HG03066 (cell line): Measurements from ENCODE around the gene LMBR1L.
"Not testable (repeated sequence)": the region's sequence is repeated elsewhere in the genome, so short reads cannot be mapped to it uniquely, and the experiment has no call there.

Source experiments
- ATAC-seq: cut with Tn5 transposase; IDR thresholded peaks from one replicate; pipeline ENCODE4 v1.9.1; 2021; ENCODE audit warnings: low read depth; ENCODE audit not compliant: unreplicated experiment

Gene LMBR1L, protein sequence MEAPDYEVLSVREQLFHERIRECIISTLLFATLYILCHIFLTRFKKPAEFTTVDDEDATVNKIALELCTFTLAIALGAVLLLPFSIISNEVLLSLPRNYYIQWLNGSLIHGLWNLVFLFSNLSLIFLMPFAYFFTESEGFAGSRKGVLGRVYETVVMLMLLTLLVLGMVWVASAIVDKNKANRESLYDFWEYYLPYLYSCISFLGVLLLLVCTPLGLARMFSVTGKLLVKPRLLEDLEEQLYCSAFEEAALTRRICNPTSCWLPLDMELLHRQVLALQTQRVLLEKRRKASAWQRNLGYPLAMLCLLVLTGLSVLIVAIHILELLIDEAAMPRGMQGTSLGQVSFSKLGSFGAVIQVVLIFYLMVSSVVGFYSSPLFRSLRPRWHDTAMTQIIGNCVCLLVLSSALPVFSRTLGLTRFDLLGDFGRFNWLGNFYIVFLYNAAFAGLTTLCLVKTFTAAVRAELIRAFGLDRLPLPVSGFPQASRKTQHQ

DNA sequence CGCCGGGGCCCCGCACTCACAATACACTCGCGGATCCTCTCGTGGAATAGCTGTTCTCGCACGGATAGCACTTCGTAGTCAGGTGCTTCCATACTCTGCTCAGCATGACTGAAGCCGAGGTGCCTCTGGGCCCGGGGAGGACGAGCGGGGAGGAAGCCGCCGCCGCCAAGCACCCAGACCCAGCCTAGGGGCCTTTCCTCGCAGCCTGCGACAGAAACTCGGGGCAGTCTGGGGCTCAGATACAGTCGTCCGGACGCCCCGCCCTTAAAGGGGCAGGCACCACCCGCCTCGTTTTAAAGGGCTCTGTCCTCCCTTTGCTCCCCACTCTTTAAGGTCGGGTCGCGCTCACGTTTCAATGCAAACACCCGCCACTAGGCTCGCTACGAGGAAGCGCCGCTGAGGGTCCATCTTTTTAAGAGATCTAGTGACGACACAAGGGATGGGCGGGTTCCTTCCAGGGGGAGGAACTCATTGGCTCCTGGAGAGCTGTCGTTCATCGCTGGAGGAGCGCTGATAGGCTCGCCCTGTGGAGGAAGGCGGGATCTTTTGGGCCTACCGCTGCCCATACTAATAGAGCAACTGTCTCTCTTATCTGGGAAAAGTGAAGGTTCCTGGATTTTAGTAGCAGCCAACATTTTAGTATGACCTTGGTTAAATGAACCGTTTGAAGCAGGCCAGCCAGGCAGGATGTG is at the start of gene LMBR1L:
Gene LMBR1L, minus strand, starts transcription at position 384 of the 692 bp plus-strand sequence. Its CDS starts 292 bp downstream, at position 92.
- peak; percentile 98 for ATAC-seq

DNA sequence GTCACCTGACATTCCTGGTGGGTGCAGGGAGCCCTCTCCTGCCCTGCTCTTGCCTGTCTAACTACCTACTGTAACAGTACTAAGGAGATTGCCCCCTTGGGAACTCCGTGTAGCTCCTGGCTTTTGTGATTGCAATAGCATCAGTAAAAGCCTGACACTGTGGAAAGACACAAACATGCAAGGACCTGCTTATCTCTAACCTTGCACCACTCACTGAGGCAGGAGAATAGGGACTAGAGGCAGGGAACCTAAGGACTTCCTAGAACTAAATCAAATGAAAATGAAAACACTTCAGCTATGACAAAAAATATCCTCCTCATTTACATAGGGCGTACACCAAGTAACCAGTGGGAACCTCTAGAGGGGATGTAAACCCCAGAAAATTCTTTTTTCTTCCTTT is 49.8 kb upstream of the LMBR1L start:
- ATAC-seq: no peak

DNA sequence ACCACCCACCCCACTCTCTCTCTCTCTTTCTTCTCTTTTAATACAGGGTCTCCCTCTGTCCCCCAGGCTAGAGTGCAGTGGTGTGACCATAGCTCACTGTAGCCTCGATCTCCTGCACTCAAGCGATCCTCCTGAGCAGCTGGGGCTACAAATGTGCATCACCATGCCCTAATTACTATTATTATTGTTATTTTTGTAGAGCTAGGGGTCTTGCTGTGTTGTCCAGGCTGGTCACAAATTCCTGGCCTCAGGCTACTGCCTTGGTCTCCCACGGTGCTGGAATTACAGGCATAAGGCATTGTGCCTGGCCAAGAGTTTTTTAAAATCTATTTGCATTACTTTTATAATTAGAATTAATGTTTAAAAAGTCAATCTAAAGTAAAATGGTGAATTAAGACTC is 43.6 kb upstream of the LMBR1L start:
- no peak for ATAC-seq

DNA sequence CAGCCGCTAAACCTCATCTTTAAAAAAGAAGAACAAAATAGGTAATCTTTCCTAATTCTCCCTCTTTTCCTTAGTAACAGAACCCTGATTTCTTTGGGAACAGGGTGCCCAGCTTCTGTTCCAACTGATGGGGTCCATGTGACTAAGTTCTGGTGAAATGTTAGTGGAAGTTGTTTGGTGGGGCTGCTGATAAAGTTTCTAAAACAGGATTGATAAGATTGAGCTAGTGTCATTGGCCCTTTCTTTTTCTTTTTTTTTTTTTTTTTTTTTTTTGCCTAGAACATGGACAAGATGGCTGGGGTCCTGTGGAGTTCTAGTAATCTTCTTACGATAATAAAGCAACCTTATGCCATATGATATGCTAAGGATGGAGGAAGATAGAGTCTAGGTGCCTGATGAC is 36.7 kb upstream of the LMBR1L start:
- ATAC-seq: no peak

DNA sequence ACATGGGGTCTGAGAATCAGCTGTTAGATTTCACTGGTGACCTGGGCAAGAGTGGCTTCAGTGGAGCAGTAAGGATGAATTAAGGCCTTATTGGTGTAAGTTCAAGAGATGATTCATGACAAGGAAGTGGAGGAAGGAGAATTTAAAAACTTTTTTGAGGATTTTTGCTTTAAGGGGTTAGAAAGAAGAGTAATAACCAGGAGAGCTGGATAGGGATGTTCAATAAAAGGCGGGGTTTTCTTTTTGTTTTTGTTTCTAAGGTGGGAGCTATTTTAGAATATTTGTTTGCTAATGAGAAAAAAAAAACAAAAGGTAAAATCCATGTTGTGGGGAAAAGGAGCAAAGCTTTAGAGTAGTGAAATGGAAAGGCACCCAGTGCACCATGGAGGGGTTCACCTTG is 35.8 kb upstream of the LMBR1L start:
- no peak for ATAC-seq

DNA sequence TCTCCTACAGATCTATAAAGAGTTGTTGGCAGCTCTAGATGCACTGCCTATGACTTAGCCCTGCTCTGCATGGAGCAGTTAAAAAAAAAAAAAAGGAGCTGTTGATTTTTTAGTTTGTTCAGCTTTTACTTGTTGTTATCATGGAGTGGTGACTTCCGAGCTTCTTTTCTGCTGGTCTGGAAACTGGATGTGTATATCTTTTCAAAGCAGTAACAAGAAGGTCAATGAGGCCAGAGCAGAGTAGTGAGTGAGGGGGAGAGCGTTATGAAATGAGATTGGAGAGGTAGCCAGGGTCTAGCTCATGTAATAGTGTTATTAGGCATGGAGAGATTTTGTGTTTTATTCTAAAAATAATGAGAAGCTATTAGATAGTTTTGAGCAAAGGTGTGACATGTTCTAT is 33.7 kb upstream of the LMBR1L start:
- no peak for ATAC-seq

DNA sequence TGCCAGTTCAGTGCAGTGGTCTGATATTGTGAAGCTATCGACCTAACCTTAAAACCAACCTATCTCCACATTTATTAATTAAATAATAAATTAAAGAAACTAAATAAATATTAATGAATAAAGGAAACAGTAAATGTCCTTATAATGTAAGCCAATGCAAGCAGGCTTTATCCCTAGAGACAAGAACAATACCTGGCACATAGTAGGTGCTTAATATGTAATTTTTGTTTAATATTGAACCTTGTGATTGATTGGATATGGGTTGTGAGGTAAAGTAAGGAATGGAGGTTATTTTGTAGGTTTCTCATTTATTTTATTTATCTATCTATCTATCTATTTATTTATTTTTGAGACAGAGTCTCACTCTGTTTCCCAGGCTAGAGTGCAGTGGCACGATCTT is 28.4 kb upstream of the LMBR1L start:
- no peak for ATAC-seq

DNA sequence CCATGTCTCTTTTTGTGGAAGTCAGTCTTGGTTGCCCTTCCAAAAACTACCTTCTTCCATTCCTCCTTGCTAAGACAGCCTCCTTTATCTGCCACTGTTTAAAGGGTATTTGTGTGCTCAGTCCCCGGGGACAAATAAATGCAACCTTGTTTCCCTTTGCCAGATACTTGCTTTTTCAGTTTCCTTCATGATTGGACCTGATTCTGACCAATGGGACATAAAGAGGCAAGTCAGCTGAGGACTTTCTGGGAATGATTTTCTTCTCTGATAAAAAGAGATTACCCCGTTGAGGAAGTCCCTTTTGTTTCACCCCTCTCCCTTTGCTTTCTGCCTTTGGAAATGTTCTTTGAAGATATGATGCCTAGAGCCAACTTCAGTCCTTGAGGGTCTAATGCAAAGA is 27.9 kb upstream of the LMBR1L start:
- ATAC-seq: no peak

DNA sequence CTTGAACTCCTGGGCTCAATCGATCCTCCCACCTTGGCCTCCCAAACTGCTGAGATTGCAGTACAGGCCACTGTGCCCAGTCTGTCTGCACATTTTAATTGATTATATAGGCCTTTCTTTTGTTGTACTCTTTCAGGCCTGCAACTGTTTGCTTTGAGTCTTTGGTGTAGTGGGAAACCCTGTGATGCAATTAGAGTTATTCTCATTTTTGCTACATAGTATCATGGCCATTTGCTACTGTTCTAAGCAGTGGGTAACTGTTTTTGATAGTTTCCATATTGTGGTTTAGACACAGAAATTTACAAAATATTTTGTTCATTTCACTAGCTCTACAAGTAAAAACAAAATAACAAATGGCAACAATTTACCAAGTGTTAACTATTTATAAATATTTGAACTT is 26.8 kb upstream of the LMBR1L start:
- no peak for ATAC-seq

DNA sequence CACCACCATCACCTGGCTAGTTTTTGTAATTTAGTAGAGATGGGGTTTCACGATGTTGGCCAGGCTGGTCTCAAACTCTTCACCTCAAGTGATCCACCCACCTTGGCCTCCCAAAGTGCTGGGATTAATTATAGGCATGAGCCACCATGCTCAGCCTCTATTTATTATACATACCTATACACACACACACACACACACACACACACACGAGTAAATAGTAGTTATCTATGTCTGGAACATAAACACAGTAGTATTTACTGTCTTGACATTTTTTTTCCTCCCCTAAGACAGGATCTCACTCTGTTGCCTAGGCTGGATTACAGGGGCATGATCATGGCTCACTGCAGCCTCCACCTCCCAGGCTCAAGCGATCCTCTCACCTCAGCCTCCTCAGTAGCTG is 26.4 kb upstream of the LMBR1L start:
- not testable (repeated sequence) for ATAC-seq

DNA sequence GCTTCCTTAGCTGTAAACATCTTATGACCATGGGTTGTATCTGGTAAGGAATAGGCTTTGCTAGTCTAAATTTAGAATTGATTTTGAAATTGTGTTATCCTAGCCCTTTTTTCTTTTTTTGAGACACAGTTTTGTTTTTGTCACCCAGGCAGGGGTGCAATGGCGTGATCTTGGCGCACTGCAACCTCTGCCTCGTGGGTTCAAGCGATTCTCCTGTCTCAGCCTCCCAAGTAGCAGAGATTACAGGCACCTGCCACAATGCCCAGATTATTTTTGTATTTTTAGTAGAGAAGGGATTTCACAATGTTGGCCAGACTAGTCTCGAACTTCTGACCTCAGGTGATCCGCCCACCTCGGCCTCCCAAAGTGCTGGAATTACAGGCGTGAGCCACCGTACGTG is 22.9 kb upstream of the LMBR1L start:
- no peak for ATAC-seq

DNA sequence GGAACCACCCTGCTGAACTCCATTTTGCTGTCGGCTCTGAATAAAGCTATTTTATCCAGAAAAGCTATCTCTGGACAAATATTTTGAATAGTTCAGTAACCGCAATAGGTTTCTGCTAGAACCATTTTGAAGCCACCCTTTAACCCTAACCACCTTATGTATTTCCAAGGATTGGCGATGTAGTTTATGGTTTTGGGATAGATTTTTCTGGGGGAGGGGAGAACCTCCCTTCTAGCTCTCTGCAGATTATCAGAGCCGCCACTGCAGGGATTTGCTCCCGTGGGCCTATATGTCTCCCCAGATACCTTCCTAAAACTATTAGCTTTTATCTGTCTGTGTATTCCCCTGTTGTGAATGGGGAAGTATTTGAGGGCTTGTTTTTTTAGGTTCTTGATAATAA is 22.4 kb upstream of the LMBR1L start:
- ATAC-seq: no peak

DNA sequence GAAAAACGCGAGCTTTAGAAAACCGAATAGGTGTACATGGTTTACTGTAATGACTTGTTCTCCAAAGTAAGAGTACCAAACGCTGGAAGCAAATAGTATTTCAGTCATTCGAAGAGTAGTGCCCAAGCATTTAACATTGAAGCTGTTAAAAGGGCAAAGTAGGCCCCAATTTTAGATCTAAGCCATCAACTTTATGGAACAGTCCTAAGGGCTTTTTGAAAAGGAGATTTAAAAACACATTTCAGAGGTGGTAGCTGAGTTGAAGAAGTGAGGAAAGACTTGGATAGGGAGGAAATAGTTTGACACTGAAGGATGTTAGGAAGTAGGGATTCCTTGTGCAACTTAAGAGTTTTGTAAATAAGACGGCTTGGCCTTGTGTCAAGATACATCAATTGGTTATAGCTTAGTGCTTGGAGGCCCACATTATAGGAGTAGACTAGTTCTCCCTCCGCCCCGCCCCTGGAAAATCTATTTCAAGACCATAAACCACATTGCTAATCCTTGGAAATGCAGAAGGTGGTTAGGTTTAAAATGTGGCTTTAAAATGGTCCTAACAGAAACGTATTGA is 21.3 kb upstream of the LMBR1L start:
- ATAC-seq: no peak

DNA sequence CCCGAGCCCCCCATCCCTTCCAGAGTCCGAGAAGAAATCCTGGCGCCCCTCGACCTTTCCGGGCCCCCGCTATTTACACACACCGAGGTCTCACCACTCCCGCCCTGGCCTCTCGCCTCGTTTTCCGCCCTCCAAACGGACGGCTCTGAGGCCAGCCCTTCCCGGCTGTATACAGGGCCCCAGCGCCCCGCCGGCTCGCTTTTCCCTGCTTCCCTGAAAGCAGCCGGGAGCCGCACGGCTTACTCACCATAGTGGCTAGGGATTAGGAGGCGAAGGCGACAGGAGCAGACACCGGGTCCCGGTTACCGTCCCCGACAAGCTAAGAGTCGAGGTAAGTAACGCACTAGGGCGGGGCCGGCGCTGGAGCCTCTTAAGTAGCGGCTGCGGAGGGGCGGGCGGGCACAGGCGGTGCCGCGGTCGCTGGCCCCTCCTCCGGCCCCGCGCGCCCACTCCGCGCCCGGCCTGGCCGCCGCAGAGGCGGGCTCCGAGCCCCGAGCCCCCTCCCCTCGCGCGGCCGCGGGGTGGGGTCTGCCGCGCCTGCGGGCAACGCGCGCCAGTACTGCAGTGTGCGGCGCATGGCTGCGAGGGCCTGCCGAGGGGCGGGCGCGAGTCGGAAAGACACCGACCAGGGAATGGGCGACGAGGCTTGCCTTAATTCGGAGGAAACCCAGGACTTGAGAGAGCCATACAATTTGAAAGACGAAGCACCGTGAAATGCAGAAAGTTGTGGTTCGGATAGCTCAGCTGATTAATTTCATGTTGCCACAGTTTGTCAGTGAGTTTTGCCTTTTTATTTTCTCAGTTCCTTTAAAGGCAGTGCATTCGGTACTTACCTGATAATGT is 20.6 kb upstream of the LMBR1L start, which contains the start of gene TUBA1B:
Gene TUBA1B, minus strand, starts transcription at position 345 of the 843 bp plus-strand sequence. Its CDS starts 95 bp downstream, at position 250.
- peak; percentile 64 for ATAC-seq

DNA sequence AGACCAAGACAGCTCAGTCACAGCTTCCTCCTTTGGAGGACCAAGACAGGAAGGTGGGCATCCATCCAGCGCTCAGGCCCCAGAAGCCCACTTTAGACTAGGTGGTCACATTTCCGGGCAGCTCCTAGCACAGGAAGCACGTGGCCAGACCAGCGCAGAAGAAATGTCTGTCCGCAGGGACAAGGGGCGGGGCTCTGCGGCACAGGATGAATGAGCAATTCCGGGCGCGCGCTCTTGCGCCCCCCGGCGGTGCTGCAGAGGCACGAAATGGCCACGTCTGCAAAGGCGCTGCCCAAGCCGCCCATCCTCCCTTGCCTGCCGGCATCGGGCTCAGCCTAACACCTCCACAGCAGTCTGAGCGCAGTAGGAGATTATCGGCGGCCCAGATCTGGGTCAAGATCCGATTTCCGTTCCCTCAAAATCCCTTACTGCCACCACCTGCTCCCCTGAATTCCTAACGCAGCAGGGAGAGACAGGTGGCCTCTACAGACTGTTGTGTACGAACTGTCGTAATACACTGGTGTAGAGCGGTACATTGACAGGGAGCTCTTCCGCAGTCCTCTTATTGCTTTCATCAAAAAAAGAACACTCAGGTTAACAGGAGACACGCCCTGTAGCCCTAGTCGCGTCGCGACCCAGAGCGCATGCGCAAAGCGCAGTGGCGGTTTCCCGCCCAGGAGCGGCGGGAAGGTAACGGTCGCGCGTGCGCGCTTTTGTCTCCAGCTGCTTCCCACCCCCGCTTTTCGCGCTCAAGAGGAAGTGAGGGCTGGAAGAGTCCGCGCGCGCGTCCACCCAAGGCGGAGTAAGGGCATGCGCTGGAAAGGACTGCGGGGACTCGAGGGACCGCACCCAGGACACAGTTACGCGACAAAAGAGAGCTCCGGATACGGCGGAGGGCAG is 19.8 kb upstream of the LMBR1L start:
- ATAC-seq: peak; percentile 57

DNA sequence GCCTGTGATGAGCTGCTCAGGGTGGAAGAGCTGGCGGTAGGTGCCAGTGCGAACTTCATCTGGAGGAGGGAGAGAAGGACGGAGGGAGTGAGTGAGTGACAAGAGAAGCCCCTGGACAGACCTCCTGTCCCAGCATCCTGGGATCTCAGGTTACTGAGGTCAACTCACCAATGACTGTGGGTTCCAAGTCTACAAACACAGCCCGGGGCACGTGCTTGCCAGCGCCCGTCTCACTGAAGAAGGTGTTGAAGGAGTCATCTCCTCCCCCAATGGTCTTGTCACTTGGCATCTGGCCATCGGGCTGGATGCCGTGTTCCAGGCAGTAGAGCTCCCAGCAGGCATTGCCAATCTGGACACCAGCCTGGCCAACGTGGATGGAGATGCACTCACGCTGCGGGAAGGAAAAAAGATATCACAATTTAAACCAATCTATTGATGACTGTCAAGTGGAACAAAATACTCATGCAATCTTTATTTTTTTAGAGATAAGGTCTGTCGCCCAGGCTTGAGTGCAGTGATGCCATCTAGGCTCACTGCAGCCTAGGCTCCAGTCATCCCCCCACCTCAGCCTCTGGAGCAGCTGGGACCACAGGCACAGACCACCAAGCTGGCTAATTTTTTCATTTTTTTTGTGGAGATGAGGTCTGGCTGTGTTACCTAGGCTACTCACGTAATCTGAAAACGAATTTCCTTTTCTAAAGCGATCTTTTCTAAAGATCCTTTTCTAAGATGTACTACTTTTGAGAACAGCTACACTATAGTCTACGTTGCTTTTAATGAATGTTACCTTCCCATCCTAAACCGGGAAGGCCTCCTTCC is 18.9 kb upstream of the LMBR1L start:
- no peak for ATAC-seq

DNA sequence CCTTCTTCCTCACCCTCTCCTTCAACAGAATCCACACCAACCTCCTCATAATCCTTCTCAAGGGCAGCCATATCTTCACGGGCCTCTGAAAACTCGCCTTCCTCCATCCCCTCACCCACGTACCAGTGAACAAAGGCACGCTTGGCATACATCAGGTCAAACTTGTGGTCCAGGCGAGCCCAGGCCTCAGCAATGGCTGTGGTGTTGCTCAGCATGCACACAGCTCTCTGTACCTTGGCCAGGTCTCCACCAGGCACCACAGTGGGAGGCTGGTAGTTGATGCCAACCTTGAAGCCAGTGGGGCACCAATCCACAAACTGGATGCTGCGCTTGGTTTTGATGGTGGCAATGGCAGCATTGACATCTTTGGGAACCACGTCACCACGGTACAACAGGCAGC is 17.3 kb upstream of the LMBR1L start:
- not testable (repeated sequence) for ATAC-seq

DNA sequence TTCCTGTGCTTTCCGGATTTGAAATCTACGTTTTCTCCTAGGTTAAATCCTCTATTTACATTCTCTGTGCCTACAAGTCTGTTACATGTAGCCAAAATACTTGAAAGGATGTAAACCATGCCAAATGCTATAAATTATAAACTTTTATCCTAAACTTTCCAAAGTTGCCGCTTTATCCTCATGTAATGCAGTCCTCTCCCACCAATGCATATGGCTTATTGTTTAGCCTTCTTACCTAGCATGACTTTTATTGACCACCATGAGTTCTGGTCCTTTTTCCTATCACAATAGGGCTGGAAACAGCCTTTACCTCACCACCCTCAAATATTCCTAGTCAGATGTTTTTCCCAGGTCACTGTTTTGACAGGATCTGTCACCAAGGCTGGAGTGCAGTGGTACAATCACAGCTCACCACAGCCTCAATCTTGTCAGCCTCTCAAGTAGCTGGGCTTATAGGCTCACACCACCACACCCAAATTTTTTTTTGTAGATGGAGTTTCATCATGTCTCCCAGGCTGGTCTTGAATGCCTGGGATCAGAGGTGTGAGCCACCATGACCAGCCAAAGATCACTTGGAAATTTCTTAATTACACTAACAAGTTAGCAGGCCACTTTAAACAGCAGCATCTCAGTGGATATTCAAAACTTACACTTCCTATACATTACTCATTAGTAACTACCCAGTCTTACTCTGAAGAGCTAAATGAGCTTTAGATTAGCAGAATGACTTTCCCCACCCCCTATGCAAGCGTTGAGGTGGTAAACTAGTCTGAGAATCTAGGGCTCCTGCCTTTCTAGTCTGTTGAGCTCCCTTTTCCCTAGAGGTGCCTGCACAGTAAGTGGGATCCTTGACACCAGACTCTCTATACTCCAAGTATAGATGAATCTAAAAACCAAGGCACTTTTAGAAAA is 16.5 kb upstream of the LMBR1L start:
- no peak for ATAC-seq
